Activated CD4-positive, alpha-beta T cell treated with anti-CD3 and anti-CD28 coated beads, Interleukin-2, amount 50 U/mL, for 48 hours (primary cell): ENCODE results near the gene NF1.
"Not testable (repeated sequence)": the region's sequence is repeated elsewhere in the genome, so short reads cannot be mapped to it uniquely, and the experiment has no call there.

Experiments
- DNase-seq, 2 experiments: peaks; one replicate each; pipeline ENCODE4 v3.0.0-alpha.2; 2020

Gene NF1

GRCh38 chr17:31195305-31195704 lies 100.5 kb downstream of the NF1 start:
- no peak for DNase-seq

GRCh38 chr17:31198026-31198425 lies 103.2 kb downstream of the NF1 start:
- no peak for DNase-seq

DNA sequence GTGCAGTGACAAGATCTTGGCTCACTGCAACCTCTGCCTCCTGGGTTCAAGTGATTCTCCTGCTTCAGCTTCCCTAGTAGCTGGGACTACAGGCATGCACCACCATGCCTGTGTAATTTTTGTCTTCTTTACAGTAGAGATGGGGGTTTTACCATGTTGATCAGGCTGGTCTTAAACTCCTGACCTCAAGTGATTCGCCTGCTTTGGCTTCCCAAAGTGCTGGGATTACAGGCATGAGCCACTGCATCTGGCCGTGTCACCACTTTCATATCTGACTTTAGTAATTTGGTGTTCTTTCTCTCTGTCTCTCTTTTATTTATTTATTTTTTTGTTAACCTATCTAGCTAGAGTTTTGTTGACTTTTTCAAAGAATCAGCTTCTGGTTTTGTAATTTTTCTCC lies 103.9 kb downstream of the NF1 start:
- not testable (repeated sequence) for DNase-seq

- no peak for DNase-seq
Observed at GRCh38 chr17:31200287-31200686, 105.5 kb downstream of the NF1 start.

GRCh38 chr17:31202968-31203367 lies 108.2 kb downstream of the NF1 start:
- DNase-seq, result no peak

GRCh38 chr17:31211352-31212012 lies 116.7 kb downstream of the NF1 start:
- no peak for DNase-seq

- no peak for DNase-seq
Observed at GRCh38 chr17:31216031-31216751, 121.4 kb downstream of the NF1 start.

DNA sequence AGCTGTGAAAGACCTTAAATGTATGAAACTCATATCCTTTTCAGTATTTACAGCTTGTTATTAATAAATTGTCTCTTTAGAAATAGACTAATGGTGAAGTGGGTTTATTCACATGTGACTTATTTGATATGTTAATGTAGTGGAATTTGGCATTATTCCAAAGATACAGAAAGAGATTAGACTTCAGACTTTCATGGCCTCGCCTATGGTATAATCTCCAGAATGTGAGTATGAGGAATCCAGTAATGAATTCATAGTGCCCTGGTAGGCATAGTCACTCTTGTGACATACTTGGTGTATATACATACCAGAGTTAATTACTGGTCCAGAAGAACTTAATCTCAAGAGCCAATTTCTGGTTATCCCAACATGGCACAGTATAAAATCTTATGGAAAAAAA lies 129.6 kb downstream of the NF1 start:
- DNase-seq, result no peak

- no peak for DNase-seq
Observed at GRCh38 chr17:31225831-31226230, 131.1 kb downstream of the NF1 start.

- no peak for DNase-seq
Observed at GRCh38 chr17:31226373-31226772, 131.6 kb downstream of the NF1 start.

DNA sequence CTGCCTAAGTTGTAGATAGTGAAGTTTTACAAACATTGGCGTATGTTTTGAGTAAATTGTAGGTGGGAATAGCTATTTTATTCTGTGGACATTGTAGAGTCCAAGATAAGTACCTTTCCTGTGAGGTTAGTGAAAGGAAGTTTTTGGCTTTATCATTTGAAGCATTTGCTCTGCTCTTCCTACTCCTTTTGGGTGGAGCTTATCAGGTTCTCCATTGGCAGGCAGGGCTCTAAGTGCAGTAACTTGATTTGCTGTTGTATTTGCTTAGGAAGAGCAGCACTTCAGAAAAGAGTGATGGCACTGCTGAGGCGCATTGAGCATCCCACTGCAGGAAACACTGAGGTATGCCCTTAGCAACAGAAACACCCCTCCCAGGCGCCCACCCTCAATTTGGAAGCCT lies 132.2 kb downstream of the NF1 start:
- DNase-seq, result no peak

GRCh38 chr17:31231852-31232251 lies 137.1 kb downstream of the NF1 start:
- DNase-seq, result no peak

DNA sequence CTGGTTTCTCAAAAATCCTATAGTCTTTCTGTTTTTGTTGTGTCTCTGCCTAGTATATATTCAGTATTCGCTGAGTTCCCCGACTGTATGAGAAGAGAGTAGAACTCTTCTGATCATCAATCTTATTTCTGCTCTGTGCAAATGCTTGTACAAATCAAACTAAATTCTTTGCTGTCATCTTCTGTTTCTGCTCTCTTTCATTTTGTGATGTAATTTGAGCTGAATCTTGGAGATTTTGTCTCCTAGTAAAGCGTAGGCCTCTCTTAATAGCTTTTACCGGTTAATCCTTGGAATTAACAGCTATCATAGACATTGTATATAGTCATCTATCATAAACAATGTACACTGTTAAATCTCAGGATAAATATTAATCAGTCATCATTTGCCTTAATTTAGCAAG lies 140.3 kb downstream of the NF1 start:
- DNase-seq, result no peak

- no peak for DNase-seq
Observed at GRCh38 chr17:31236137-31236536, 141.4 kb downstream of the NF1 start.

DNA sequence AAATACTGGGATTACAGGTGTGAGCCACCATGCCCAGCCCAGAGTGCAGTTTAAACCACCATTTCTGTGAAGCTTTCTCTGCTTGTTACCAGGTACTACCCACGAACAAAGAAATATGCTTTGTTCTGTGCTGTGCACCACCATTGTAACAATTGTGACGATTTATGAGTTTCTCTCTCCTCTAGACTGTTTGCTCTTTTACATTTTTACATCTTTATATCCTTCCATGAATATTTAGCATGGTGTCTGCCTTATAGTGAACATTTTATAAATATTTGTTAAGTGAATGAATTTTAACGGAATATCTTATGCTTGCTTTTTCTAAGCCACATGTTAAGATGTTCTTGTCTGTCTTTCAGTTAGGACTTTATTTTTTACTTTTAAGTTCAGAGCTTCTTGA lies 141.9 kb downstream of the NF1 start:
- no peak for DNase-seq

DNA sequence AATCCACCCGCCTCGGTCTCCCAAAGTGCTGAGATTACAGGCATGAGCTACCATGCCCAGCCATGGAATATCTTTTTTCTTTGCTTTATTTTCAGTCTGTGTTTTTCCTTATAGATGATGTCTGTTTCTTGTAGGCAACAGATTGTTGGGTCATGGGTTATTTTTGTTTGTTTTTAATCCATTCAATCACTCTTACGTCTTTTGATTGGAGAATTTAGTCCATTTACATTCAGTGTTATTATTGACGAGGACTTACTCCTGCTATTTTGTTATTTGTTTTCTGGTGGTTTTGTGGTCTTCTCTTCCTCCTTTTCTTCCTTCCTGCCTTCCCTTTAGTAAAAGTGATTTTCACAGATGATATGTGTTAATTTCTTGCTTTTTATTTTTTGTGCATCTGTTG lies 146.3 kb downstream of the NF1 start:
- DNase-seq, result no peak

GRCh38 chr17:31248986-31249834 lies 154.4 kb downstream of the NF1 start:
- no peak for DNase-seq

- no peak for DNase-seq
Observed at GRCh38 chr17:31249835-31250141, 155.0 kb downstream of the NF1 start.

- DNase-seq, result no peak
Observed at GRCh38 chr17:31250229-31250628, 155.5 kb downstream of the NF1 start.

- DNase-seq, result no peak
Observed at GRCh38 chr17:31251105-31251969, 156.6 kb downstream of the NF1 start.

DNA sequence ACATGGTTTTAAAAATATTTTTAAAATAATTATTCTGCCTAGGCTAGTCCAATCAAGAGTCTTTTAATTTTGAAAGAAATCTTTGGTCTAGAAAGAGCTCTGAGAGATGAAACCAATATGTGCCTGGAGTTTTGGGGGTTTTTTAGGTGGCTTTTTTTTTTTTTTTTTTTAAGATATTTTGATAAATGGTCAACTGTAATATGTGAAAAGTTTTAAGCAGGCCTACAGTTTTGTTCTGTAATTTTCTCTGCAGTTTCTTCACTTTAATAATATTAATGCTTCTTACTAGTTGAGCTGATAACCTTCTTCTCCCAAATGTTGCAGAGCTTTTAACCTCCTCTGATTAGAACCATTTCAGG lies 157.2 kb downstream of the NF1 start:
- DNase-seq, result no peak

- no peak for DNase-seq
Observed at GRCh38 chr17:31252741-31253140, 158.0 kb downstream of the NF1 start.

DNA sequence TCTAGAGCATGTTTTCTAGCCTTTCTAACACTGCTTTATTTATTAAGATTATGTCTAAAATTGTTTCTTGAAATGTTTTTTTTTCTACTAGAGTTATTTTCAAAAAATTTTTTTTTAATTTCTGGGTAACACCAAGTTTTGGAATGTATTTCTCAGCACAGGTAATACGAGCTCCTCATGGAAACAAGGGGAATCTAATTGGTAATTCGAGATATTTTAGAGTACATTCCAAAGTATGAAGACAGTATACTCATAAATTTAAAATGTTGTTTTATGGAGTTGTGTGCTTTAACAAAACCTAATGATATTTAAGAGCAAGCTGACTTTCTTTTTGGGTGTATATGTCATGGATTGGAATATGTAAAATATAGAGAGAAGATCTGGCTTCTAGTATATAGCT lies 159.9 kb downstream of the NF1 start:
- DNase-seq, result no peak
